Upper lobe of left lung (tissue), 4 donors: ENCODE data around the gene MASTL.

Experiments used
- CTCF ChIP-seq, 6 experiments: fragments of 450-650 bp in 4 of 6; fragments of 200-600 bp in 2 of 6; sonication (generic) in 2 of 6; IDR thresholded peaks; one replicate each; pipeline ENCODE4 v1.5.1; 2016 to 2019; ENCODE audit warnings: antibody characterized with exemption in 6 of 6
- EP300 ChIP-seq, 4 donors: sonication (generic); formaldehyde crosslinking; IDR thresholded peaks; one replicate each; pipeline ENCODE4 v1.5.1; 2017; ENCODE audit warnings: antibody characterized with exemption in 4 of 4, control low read depth in 2 of 4
- POLR2A ChIP-seq, 4 donors: fragments of 450-650 bp; IDR thresholded peaks; one replicate each; pipeline ENCODE4 v1.5.1; 2016 to 2017; ENCODE audit warnings: antibody characterized with exemption in 4 of 4, mild to moderate bottlenecking in 2 of 4
- POLR2AphosphoS5 ChIP-seq, 2 donors: sonication (generic); formaldehyde crosslinking; IDR thresholded peaks; one replicate each; pipeline ENCODE4 v1.5.1; 2017; ENCODE audit warnings: antibody characterized with exemption in 2 of 2

GRCh38 chr10:27147701-27148100, 7.5 kb upstream of the MASTL start:
- TF ChIP-seq POLR2A (IDR thresholded peaks at IDR 0.05) (no peak), CTCF (IDR thresholded peaks at IDR 0.05) (no peak), POLR2AphosphoS5 (IDR thresholded peaks at IDR 0.05) (no peak), EP300 (IDR thresholded peaks at IDR 0.05) (no peak)
